Panc1 (cell line): ENCODE measurements around the gene FLT1. TPM values are rescaled to one million over a fixed set of nuclear protein-coding genes. Genes with fewer than 3 reads are reported as not detected.

Experiments
- ATAC-seq: fragments of 200-7000 bp; cut with Tn5 transposase; 2 replicates; pipeline ENCODE4 v1.9.1; 2020; ENCODE audit warnings: mild to moderate bottlenecking, moderate library complexity
- BruUV-seq: library from RNA; stranded (reverse); fragments of 400-500 nt; replicated peaks from 2 replicates; lab custom pipeline; 2021; lab: Mats Ljungman, UMichigan
- CTCF ChIA-PET: fragments of 300-600 bp; sonication (Branson Sonifier 250); formaldehyde crosslinking; loops from one replicate; lab custom pipeline; 2022; ENCODE audit warnings: antibody characterized with exemption; lab: Charles Lee
- POLR2A ChIA-PET: fragments of 300-600 bp; sonication (Branson Sonifier 250); formaldehyde crosslinking; loops from one replicate; lab custom pipeline; 2022; ENCODE audit warnings: antibody characterized with exemption; lab: Charles Lee
- DNase-seq: peaks from one replicate; pipeline ENCODE4 v3.0.0-alpha.2; 2010; ENCODE audit warnings: low read depth, low spot score
- H3K27ac ChIP-seq: 2 replicates; pipeline ENCODE4 v1.5.1; 2011; ENCODE audit warnings: mild to moderate bottlenecking, low read length, inconsistent platforms
- H3K27me3 ChIP-seq: fragments of 200-500 bp; sonication (Bioruptor generic); 2 replicates; pipeline ENCODE4 v1.6.0; 2014; ENCODE audit warnings: low read length, inconsistent platforms; ENCODE audit not compliant: control insufficient read depth, insufficient read depth
- H3K36me3 ChIP-seq: fragments of 200-500 bp; sonication (Bioruptor generic); 2 replicates; pipeline ENCODE4 v1.5.1; 2014; ENCODE audit warnings: inconsistent platforms, mild to moderate bottlenecking, low read length, moderate library complexity; ENCODE audit not compliant: control insufficient read depth, insufficient read depth
- H3K4me1 ChIP-seq: 2 replicates; pipeline ENCODE4 v1.5.1; 2011; ENCODE audit warnings: inconsistent platforms, mild to moderate bottlenecking, low read length, moderate library complexity; ENCODE audit not compliant: control insufficient read depth, insufficient read depth
- H3K4me3 ChIP-seq, 2 experiments: 2 replicates each; pipeline ENCODE4 v1.5.1; 2011 to 2012; ENCODE audit warnings: low read depth in 2 of 2, low read length in 2 of 2, mild to moderate bottlenecking in 2 of 2, inconsistent platforms in 1 of 2, moderate library complexity in 1 of 2
- H3K9me3 ChIP-seq: fragments of 200-500 bp; sonication (Bioruptor generic); 2 replicates; pipeline ENCODE4 v1.5.1; 2014; ENCODE audit warnings: low read depth, mild to moderate bottlenecking, inconsistent platforms, low read length, moderate library complexity; ENCODE audit not compliant: control insufficient read depth, insufficient read depth
- CTCF ChIP-seq: fragments of 450-650 bp; IDR thresholded peaks from 2 replicates; pipeline ENCODE4 v1.5.1; 2017; ENCODE audit warnings: mild to moderate bottlenecking
- POLR2AphosphoS5 ChIP-seq: IDR thresholded peaks from 2 replicates; pipeline ENCODE4 v1.6.1; 2012; ENCODE audit warnings: mild to moderate bottlenecking, low read depth, low read length, moderate library complexity
- REST ChIP-seq, 2 experiments: IDR thresholded peaks; 2 replicates each; pipeline ENCODE4 v1.6.1; 2011 to 2012; ENCODE audit warnings: low read depth in 2 of 2, control low read depth in 1 of 2, low read length in 1 of 2, mild to moderate bottlenecking in 1 of 2, moderate library complexity in 1 of 2; ENCODE audit not compliant: insufficient read depth in 1 of 2
- SIN3A ChIP-seq: IDR thresholded peaks from 2 replicates; pipeline ENCODE4 v1.6.1; 2012; ENCODE audit warnings: low read depth, mild to moderate bottlenecking, low read length, moderate library complexity, borderline replicate concordance; ENCODE audit not compliant: insufficient read depth
- TCF7L2 ChIP-seq: IDR thresholded peaks from 2 replicates; pipeline ENCODE4 v1.6.1; 2011; ENCODE audit warnings: mild to moderate bottlenecking, low read depth, low read length, inconsistent platforms
- in situ Hi-C: cut with HindIII; loops from 2 replicates; pipeline ENCODE4 v1.10.0; 2016; ENCODE audit warnings: low sequenced_read_pairs, low pct_unique_long_range_greater_than_20kb
- intact Hi-C: fragments of 100-400 bp; cut with micrococcal nuclease; formaldehyde crosslinking; loops from one replicate; pipeline ENCODE4 v1.10.0; 2022; ENCODE audit not compliant: unreplicated experiment
- total RNA-seq: library from RNA; stranded (reverse); gene quantifications from one replicate; pipeline ENCODE4 v1.2.1, GENCODE V29; 2021; ENCODE audit not compliant: unreplicated experiment

Gene FLT1
- total RNA-seq, 1 experiment from 2014 or later = 0.15 TPM

- ChIA-PET CTCF (no interaction called here), POLR2A (no interaction called here)
- Histone ChIP-seq H3K27ac (no peak overlapping the region), H3K4me3 (no peak overlapping the region), H3K9me3 (no peaks in the 10 kb centered on the region), H3K27me3 (no peaks in the 10 kb centered on the region), H3K36me3 (no peaks in the 10 kb centered on the region), H3K4me1 (no peaks in the 10 kb centered on the region)
- no peak for TF ChIP-seq POLR2AphosphoS5
- no peak for TF ChIP-seq CTCF
- TF ChIP-seq REST (IDR thresholded peaks at IDR 0.05; ENCODE audit: insufficient read depth in 1 of 2, low read depth in 2 of 2, low read length in 1 of 2) = no peak
- no peak for TF ChIP-seq SIN3A
- no TSS peak for BruUV-seq
- ATAC-seq (no peak), DNase-seq (no peak)
- in situ Hi-C loops (no loop called here), intact Hi-C loops (no loop called here)
These were observed 86.1 kb downstream of the FLT1 start for GRCh38 chr13:28408863-28409262.

GRCh38 chr13:28408235-28408848 is 86.6 kb downstream of the FLT1 start:
- Histone ChIP-seq H3K9me3 (no peaks in the 10 kb centered on the region), H3K36me3 (no peaks in the 10 kb centered on the region), H3K4me3 (no peak overlapping the region), H3K27ac (no peak overlapping the region), H3K4me1 (no peaks in the 10 kb centered on the region), H3K27me3 (no peaks in the 10 kb centered on the region)
- no peak for TF ChIP-seq TCF7L2
- intact Hi-C loops = no loop called here
- no peak for ATAC-seq
- in situ Hi-C loops = no loop called here
- no peak for DNase-seq
- CTCF ChIA-PET = no interaction called here
- POLR2A ChIA-PET = no interaction called here
- BruUV-seq = no TSS peak

- no TSS peak for BruUV-seq
- in situ Hi-C loops = no loop called here
- Histone ChIP-seq H3K36me3 (no peaks in the 10 kb centered on the region), H3K4me1 (no peaks in the 10 kb centered on the region), H3K27me3 (no peaks in the 10 kb centered on the region), H3K9me3 (no peaks in the 10 kb centered on the region), H3K4me3 (no peak overlapping the region), H3K27ac (no peak overlapping the region)
- ChIA-PET POLR2A (no interaction called here), CTCF (no interaction called here)
- intact Hi-C loops = no loop called here
- no peak for TF ChIP-seq SIN3A
- TF ChIP-seq POLR2AphosphoS5 = no peak
- TF ChIP-seq CTCF = no peak
- no peak for TF ChIP-seq REST (IDR thresholded peaks at IDR 0.05; ENCODE audit: insufficient read depth in 1 of 2, low read depth in 2 of 2, low read length in 1 of 2)
- TF ChIP-seq TCF7L2 = no peak
- no peak for ATAC-seq
- no peak for DNase-seq
These were observed 88.1 kb downstream of the FLT1 start for GRCh38 chr13:28406733-28407266.
